ENCODE results near the gene BAIAP2. TPM values are rescaled to one million over a fixed set of nuclear protein-coding genes. Genes with fewer than 3 reads are reported as not detected.
"Not testable (repeated sequence)": the region's sequence is repeated elsewhere in the genome, so short reads cannot be mapped to it uniquely, and the experiment has no call there.

Gene BAIAP2
- polyA plus RNA-seq, 1 donor from 2014 or later: 17.5 TPM

GRCh38 chr17:81078026-81078913 lies 43.3 kb downstream of the BAIAP2 start:
- not testable (repeated sequence) for H3K4me2 ChIP-seq (ENCODE audit: low read length); H3F3A ChIP-seq (ENCODE audit: insufficient read depth, low read length, poor library complexity, severe bottlenecking); H3K9me2 ChIP-seq (ENCODE audit: insufficient read depth, low read length); H4K20me1 ChIP-seq (ENCODE audit: insufficient read depth); H3K27me3 ChIP-seq (ENCODE audit: insufficient read depth, low read depth, low read length); H2AFZ ChIP-seq (ENCODE audit: low read depth, low read length); H3K36me3 ChIP-seq (ENCODE audit: insufficient read depth, low read length); H3K4me3 ChIP-seq (ENCODE audit: low read length); H3K9me3 ChIP-seq (ENCODE audit: low read length); H3K79me2 ChIP-seq (replicated peaks; ENCODE audit: insufficient read depth, low read length); H3K9ac ChIP-seq (ENCODE audit: low read length); H3K27ac ChIP-seq (ENCODE audit: low read length)

GRCh38 chr17:81080019-81080418 lies 45.1 kb downstream of the BAIAP2 start:
- H4K20me1 ChIP-seq (ENCODE audit: insufficient read depth): no peaks in the 10 kb centered on the region
- H3F3A ChIP-seq (ENCODE audit: insufficient read depth, low read length, poor library complexity, severe bottlenecking): no peaks in the 10 kb centered on the region
- H3K36me3 ChIP-seq (ENCODE audit: insufficient read depth, low read length): no peaks in the 10 kb centered on the region
- TF ChIP-seq MXI1 (conservative IDR thresholded peaks at IDR 0.05; ENCODE audit: poor library complexity, severe bottlenecking) (no peak), SMC3 (conservative IDR thresholded peaks at IDR 0.05; ENCODE audit: poor library complexity) (no peak), CTCF (IDR thresholded peaks at IDR 0.05; ENCODE audit: poor library complexity, severe bottlenecking) (no peak), TAF1 (IDR thresholded peaks at IDR 0.05; ENCODE audit: low read depth) (no peak), EP300 (conservative IDR thresholded peaks at IDR 0.05; ENCODE audit: poor library complexity, severe bottlenecking) (no peak)
- H3K27me3 ChIP-seq (ENCODE audit: insufficient read depth, low read depth, low read length): no peaks in the 10 kb centered on the region
- no peaks in the 10 kb centered on the region for H3K79me2 ChIP-seq (replicated peaks; ENCODE audit: insufficient read depth, low read length)
- H3K27ac ChIP-seq (ENCODE audit: low read length): no peak overlapping the region
- H2AFZ ChIP-seq (ENCODE audit: low read depth, low read length): no peak overlapping the region
- H3K4me3 ChIP-seq (ENCODE audit: low read length): no peak overlapping the region
- H3K9ac ChIP-seq (ENCODE audit: low read length): no peak overlapping the region
- no peaks in the 10 kb centered on the region for H3K9me3 ChIP-seq (ENCODE audit: low read length)
- no peaks in the 10 kb centered on the region for H3K9me2 ChIP-seq (ENCODE audit: insufficient read depth, low read length)
- H3K4me2 ChIP-seq (ENCODE audit: low read length): no peak overlapping the region

- Histone ChIP-seq H3K27me3 (ENCODE audit: insufficient read depth, low read depth, low read length) (no peaks in the 10 kb centered on the region), H3K4me2 (ENCODE audit: low read length) (no peak overlapping the region), H3K9ac (ENCODE audit: low read length) (no peak overlapping the region), H3K4me3 (ENCODE audit: low read length) (no peak overlapping the region), H2AFZ (ENCODE audit: low read depth, low read length) (no peak overlapping the region), H4K20me1 (ENCODE audit: insufficient read depth) (no peaks in the 10 kb centered on the region), H3F3A (ENCODE audit: insufficient read depth, low read length, poor library complexity, severe bottlenecking) (no peaks in the 10 kb centered on the region), H3K9me2 (ENCODE audit: insufficient read depth, low read length) (no peaks in the 10 kb centered on the region), H3K79me2 (replicated peaks; ENCODE audit: insufficient read depth, low read length) (no peaks in the 10 kb centered on the region), H3K9me3 (ENCODE audit: low read length) (no peaks in the 10 kb centered on the region), H3K27ac (ENCODE audit: low read length) (no peak overlapping the region), H3K36me3 (ENCODE audit: insufficient read depth, low read length) (no peaks in the 10 kb centered on the region)
- no peak for TF ChIP-seq EZH2 (IDR thresholded peaks at IDR 0.05; ENCODE audit: borderline replicate concordance, insufficient read depth, low read length, poor library complexity, severe bottlenecking)
- no peak for TF ChIP-seq CTCF (IDR thresholded peaks at IDR 0.05; ENCODE audit: poor library complexity, severe bottlenecking)
- no peak for TF ChIP-seq RAD21 (conservative IDR thresholded peaks at IDR 0.05)
- no peak for TF ChIP-seq SMC3 (conservative IDR thresholded peaks at IDR 0.05; ENCODE audit: poor library complexity)
- TF ChIP-seq POLR2AphosphoS5 (IDR thresholded peaks at IDR 0.05): no peak
- no peak for TF ChIP-seq REST (IDR thresholded peaks at IDR 0.05; ENCODE audit: borderline replicate concordance)
- no peak for TF ChIP-seq MXI1 (conservative IDR thresholded peaks at IDR 0.05; ENCODE audit: poor library complexity, severe bottlenecking)
- TF ChIP-seq EP300 (conservative IDR thresholded peaks at IDR 0.05; ENCODE audit: poor library complexity, severe bottlenecking): no peak
- TF ChIP-seq TAF1 (IDR thresholded peaks at IDR 0.05; ENCODE audit: low read depth): no peak
Measured at GRCh38 chr17:81081222-81082176, 46.5 kb downstream of the BAIAP2 start.
